Inflammatory macrophage (primary cell): ENCODE measurements around the gene KNOP1.
A peak's percentile ranks its signal among the peaks of the same experiment; 100 is the strongest.

ENCODE experiments used
- DNase-seq, 2 donors: peaks; one replicate each; pipeline ENCODE4 v3.0.0-alpha.2; 2020 to 2022
- total RNA-seq, 18 experiments: gene quantifications; one replicate each; lab custom pipeline; 2026; ENCODE audit warnings: mixed read lengths in 6 of 18, inconsistent platforms in 2 of 18; lab: John Stamatoyannopoulos, UW

The KNOP1 gene, protein sequence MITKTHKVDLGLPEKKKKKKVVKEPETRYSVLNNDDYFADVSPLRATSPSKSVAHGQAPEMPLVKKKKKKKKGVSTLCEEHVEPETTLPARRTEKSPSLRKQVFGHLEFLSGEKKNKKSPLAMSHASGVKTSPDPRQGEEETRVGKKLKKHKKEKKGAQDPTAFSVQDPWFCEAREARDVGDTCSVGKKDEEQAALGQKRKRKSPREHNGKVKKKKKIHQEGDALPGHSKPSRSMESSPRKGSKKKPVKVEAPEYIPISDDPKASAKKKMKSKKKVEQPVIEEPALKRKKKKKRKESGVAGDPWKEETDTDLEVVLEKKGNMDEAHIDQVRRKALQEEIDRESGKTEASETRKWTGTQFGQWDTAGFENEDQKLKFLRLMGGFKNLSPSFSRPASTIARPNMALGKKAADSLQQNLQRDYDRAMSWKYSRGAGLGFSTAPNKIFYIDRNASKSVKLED
- 1.4 to 25.7 (median 16.5) reads per million in 18 experiments for total RNA-seq

GRCh38 chr16:19717741-19718623, at the start of gene KNOP1, which contains the start of gene IQCK:
Gene KNOP1 (minus strand): TSS chr16:19718227. CDS start chr16:19715035, 3,192 bp downstream.
Gene IQCK (plus strand): TSS chr16:19718271. CDS start chr16:19718307, 36 bp downstream.
- peak; percentile 89 to 96 for DNase-seq

DNA sequence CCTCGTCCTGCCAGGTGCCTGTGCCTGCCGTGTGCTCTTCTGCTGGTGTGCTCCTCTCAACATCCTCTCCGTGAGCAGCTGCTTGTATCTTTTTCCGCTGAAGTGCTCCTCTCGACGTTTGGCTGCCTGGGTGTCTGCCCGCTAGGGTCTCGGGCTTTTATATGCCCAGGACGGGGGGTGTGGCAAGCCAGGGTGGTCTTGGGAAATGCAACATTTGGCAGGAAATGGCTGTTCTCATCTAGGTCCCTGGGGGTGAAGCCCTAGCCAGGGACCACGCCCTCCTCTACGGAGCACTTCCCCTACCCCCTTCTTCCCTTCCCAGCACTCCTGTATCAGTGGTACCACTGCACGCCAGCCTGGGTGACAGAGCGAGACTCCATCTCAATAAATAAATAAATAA, 49.5 kb upstream of the KNOP1 start:
- no peak for DNase-seq

- DNase-seq = no peak
Measured at GRCh38 chr16:19766988-19767387, 49.0 kb upstream of the KNOP1 start.

DNA sequence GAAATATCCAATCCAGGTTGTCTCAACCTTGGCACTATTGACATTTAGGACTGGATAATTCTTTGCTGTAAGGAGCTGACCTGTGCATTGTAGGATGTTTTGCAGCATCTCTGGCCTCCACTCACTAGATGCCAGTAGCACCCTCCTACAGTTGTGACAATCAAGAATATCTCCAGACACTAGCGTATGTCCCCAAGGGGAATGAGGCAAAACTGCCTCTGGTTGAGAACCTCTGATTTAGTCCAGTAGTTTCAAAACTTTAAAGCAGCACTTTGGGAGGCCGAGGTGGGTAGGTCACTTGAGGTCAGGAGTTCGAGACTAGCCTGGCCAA, 48.5 kb upstream of the KNOP1 start:
- DNase-seq = peak in 1 of 2 donors; percentile 2

GRCh38 chr16:19765860-19766553, 48.0 kb upstream of the KNOP1 start:
- peak; percentile 74 to 76 for DNase-seq

DNA sequence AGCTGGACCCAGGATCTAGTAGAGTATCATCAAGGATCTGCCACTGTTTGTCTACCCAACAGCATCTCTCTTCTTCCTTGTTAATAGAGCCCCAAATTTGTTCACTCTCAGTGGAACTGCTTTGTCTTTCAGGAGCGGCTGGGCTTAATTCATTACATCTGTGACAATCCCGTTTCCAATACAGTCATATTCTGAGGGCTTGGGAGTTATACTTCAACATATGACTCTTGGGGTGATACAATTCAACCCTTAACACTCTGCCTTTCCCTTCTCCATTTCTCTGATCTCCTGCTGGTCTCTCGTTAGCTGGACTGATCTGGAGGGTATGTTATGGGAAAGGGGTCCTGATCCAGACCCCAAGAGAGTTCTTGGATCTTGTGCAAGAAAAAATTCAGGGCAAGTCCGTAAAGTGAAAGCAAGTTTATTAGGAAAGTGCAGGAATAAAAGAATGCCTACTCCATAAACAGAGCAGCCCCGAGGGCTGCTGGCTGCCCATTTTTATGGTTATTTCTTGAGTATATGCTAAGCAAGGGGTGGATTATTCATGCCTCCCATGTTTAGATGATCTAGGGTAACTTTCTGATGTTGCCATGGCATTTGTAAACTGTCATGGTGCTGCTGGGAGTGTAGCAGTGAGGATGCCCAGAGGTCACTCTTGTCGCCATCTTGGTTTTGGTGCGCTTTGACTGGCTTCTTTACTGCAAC, 42.5 kb upstream of the KNOP1 start:
- DNase-seq = no peak

DNA sequence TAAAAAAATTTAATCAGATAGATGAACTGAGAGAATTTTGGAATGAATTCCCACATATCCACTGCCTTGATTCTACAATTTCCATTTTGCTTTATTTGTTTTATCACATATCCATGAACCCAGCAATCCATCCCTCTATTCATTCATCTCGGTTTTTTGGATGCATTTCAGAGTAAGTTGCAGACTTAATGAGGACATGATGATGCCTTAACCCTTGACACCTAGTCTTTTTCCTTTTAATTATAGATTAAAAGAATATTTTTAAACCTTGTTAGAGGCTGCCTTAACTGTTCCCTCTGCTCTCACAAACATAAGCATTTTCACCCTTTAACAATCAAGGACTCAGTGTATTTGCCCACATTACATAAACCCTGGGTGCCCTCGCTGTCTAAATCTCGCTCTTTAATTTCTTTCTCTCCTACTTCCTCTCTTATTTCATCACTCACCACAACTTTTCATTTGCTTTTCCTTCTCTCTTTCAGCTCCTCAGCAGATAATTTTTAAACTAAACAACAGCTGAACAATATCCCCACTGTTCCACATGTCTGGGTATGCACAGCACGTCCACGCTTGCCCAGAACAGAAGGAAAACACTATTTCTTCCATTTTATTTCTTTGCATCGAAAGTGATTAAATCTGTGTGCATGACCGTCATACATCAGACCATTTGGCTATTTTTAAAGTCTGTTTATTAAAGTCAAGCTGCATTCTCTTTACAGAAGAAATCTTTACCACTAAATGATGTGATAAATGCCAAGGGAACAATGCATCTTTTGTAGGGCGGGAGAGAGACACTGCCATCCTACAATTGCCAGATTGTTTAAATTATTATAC, 40.0 kb upstream of the KNOP1 start:
- peak in 1 of 2 donors; percentile 36 for DNase-seq

DNA sequence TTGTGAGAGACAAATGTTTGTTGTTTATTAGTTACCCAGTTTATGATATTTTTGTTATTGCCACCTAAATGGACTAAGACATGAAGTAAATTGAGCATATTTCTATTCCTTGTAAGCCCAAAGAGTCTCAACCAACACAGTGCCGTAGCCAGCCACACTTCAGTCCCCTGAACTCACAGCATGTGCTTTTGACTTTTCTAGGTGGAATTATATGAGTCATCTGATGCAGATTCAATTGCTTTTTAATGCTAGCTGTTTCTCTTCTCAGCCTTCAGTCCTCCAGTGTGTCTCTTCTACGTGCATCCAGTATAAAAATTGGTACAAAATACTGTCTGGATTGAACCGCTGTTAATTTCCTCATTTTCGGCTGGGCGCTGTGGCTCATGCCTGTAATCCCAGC, 39.0 kb upstream of the KNOP1 start:
- no peak for DNase-seq

DNA sequence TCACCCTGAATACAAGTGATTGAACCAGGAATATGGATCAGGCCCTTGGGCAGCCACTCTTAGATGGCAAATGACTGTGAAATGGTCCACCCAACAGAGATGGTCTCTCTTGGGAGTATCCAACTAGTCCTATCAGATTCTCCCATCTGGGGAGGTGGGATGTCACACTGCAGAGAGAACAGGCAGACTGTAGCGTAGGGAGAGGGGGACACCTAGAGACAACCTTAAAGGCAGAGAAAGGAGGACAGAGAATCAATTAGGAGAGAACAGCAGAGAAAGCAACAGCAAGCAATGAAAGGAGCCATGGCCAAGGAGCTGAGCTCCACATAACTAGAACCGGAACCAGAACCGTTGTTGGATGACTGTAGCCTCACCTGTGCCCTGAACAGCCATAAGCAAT, 37.2 kb upstream of the KNOP1 start:
- no peak for DNase-seq

GRCh38 chr16:19754644-19755036, 36.6 kb upstream of the KNOP1 start:
- no peak for DNase-seq

GRCh38 chr16:19753815-19754643, 36.0 kb upstream of the KNOP1 start:
- no peak for DNase-seq

DNA sequence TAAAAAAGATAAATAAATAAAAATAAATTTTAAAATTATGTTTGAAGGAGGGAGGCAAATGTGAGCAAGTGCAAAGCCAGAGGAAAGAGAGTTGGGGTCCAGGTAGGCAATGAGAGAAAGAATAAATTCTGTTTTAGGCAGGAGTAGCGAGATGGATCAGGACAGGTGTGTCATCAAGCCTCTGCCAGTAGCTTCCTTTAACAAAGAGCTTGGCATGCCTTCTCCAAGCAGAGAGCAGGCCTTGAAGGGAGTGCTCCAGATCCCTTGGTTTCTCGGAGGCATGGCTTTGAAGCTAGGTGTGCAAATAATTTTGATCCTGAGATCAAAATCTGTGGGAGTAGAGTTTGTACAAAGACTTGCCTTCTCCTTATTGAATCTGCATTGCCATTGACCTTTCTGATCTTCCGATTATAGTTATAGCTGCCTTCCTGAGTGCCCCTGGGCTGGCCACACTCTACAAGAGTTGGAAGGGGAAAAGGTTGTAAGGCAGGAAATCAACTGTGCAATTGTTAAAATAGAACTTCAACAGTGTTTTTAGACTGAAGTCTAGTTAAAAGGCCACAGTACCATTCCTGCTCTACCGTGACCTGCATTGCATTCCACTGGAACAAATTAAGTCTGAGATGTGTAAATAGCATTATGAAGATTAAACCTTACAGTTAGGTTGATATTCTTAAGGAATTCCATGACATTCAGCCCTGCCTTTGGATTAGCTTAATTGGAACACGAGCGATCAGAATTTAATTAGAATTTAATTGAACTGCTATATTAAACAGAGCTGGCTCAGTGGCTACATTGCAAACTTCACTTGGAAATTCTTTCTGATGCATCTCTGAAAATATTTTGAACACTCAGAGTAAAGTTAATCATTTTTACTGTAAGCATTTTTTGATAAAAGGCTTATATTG, 33.7 kb upstream of the KNOP1 start:
- DNase-seq = no peak

DNA sequence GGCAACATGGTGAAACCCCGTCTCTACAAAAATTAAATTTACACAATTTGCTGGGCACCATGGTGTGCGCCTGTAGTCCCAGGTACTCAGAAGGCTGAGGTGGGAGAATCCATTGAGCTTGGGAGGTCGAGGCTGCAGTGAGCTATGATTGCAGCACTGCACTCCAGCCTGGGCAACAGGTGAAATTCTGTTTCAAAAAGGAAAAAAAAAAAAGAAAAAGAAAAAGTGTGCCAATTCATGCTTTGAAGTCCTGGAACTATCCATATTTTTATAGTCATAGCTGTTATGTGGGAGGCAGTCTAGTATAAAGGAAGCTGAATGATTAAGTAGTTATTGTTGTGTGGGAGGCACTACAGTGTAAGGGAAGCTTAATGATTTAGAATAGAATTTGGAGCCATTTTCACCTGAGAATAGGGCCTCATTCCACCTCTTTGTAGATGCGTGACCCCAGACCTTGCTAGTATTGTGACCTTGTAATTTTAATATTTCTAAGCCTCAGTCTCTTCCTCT, 31.6 kb upstream of the KNOP1 start:
- DNase-seq = peak; percentile 8 to 11

- DNase-seq = no peak
Measured at GRCh38 chr16:19748389-19749168, 30.6 kb upstream of the KNOP1 start.

- DNase-seq = no peak
Measured at GRCh38 chr16:19746561-19746960, 28.5 kb upstream of the KNOP1 start.

GRCh38 chr16:19745286-19746010, 27.4 kb upstream of the KNOP1 start:
- DNase-seq = no peak

DNA sequence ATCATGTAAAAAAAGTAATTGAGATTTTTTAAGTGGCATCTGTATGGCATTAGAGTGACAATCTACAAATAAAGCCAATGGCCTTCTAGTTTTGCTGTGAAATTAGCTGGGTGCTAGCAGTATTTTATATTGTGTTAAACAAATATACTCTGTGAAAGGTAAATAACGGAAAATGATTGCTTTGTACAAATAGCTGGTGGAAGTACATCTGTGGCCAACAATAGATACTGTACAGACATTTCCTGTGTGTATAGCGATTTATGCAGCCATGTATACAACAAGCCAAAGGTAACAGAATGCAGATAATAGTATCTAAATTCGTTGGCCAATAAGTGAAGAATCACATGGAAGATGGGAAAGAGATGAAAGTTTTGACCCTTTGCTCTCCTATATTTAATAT, 26.6 kb upstream of the KNOP1 start:
- no peak for DNase-seq

GRCh38 chr16:19743816-19744159, 25.8 kb upstream of the KNOP1 start:
- DNase-seq = no peak
